ENCODE data around the gene GABRR1.

Gene GABRR1

DNA sequence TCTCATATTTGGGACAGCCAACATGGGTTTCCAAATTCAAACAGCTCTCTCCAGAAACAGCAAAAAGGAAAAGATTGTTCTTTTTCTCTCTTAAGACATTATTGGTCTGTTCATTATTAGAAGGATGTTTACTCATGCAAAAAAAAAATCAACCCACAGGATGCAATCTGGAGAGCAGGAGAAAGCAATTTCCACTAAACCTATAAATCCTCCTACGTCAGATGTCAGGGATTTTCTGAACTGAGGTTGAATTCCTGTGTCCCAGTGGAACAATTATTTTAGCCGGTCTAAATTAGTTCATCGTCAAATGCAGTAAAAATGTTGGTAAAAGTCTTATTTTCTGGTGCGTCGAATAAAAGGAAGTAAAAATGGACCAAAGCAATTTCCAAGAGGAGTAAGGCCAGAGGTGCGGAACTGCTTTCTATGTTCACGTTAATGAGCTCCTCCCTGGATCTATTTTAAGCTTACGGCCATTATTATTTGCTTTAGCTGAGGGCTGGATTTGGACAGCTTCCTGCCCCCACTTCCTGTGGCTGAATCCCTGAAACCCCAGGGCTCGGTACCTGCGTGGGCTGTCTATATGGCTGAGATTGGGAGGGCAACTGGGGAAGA is at the start of gene GABRR1:
TSS of gene GABRR1 (minus strand) at position 60 of the 612 bp plus-strand sequence. CDS start at position 24, 36 bp downstream.
- in situ Hi-C loops (cut with HindIII; ENCODE audit: low sequenced_read_pairs): no loop called here

DNA sequence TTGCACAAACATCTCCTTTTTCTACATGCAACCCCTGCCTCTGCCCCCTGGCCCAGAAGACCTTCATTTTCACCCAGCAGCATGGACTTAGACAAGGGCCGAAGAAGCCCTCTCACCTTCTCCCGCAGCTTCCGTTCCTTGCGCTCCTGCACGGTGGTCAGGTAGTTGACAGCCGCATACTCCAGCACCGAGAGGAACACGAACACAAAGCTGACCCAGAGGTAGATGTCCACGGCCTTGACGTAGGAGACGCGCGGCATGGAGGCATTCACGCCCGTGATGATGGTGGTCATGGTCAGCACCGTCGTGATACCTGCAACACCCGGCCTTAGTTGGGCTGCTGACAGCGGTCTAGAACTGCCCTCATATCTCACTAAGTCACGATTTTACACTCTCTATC is 47.1 kb upstream of the GABRR1 start:
- in situ Hi-C loops (cut with HindIII; ENCODE audit: low sequenced_read_pairs): no loop called here

DNA sequence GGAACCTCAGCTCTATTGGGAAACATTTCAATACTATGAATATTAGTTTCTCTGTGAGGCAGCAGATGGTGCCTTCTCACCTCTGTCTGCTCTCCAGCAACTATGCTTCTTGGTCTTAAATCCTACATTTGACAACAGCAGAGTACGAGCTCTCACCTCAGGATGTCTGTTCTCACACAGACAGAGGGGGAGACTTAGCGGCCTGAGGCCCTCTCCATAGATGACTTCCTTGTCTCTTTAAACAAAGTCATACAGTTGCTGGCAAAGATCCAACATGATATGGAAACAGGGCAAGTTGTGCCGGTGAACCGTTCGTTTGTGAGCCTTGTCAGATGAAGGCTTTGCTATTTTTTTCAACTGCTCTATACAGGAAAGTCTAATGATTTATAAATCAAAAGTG is 43.7 kb upstream of the GABRR1 start:
- in situ Hi-C loops (cut with HindIII; ENCODE audit: low sequenced_read_pairs): no loop called here

DNA sequence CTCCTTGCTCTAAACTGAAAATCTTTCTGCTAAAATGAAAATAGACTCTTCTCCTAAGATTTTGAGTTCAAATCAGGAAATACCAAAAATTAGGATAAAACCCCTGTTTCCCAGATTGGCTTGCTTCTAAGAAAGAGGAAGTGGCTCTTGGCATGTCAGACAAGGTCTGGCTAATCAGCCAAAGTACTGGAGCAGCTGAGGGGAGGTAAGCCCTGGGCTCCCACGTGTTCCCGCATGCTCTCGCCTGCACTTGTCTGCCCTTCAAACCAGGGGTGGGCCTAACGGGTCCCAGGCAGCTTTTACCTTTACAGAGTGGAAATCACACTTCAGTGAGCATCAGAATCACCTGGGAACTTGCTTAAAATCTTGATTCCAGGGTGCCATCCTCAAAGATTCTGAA is 43.2 kb upstream of the GABRR1 start:
- in situ Hi-C loops (cut with HindIII; ENCODE audit: low sequenced_read_pairs): no loop called here

DNA sequence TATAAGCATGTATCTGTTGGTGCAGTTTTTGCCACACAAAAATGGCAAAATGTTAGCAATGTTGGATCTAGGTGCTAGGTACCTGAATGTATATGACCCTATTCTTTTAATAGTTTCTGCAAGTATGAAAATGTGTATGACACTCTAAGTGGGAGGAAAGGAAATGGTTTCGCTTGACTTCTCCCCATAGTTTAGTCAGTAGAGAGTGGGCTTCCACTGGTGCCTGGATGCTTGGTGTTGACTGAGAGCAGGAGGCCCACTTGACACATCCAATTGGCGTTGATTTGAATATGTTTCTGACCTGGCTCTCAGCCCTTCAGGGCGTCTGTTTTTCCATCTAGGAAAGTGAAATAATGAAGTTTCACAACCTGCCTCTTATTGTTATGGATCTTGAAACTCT is 41.8 kb upstream of the GABRR1 start:
- in situ Hi-C loops (cut with HindIII; ENCODE audit: low sequenced_read_pairs): loop anchor here (5.0 kb wide), 2 partner anchors 57 to 103 kb away; no protein-coding TSS in a partner anchor

DNA sequence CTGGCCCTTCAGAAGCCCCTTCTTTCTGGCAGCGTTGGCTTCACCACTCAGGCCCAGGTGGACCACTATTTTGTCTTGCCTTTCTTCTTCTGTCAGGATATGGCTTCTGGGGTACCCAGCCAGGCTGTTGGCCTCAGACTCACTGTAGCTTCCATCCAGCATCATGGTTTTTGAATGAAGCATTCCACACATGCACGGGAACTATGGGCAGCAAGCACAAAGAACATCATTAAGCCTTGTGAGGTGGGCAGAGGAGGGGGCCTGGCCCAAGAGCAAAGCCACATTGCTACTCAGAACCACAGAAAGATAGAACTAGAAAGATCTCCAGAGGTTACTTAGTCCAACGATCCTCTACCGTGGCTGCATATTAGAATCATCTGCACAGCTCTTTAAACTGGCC is 40.6 kb upstream of the GABRR1 start:
- in situ Hi-C loops (cut with HindIII; ENCODE audit: low sequenced_read_pairs): loop anchor here (5.0 kb wide), 2 partner anchors 55 to 105 kb away; no protein-coding TSS in a partner anchor

DNA sequence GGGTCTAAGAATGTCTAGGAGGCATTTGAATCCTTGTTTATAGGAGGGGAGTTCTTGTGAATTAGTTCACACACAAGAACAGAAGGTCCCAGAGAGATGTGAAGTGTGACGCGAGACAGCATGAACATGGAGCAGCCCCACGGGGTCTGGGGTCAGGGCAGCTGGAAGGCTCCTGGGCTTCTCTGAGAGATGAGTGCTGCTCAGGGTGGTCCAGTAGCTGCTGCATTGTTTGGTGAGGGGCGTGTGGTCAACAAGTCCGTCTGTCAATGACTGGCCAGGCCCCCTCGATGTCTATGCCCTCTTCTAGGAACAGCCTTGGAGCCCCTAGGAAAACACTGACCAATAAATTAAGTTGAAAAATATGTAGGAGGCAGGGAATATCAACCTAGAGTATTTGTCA is 40.2 kb upstream of the GABRR1 start:
- in situ Hi-C loops (cut with HindIII; ENCODE audit: low sequenced_read_pairs): loop anchor here (5.0 kb wide), 2 partner anchors 55 to 105 kb away; no protein-coding TSS in a partner anchor

DNA sequence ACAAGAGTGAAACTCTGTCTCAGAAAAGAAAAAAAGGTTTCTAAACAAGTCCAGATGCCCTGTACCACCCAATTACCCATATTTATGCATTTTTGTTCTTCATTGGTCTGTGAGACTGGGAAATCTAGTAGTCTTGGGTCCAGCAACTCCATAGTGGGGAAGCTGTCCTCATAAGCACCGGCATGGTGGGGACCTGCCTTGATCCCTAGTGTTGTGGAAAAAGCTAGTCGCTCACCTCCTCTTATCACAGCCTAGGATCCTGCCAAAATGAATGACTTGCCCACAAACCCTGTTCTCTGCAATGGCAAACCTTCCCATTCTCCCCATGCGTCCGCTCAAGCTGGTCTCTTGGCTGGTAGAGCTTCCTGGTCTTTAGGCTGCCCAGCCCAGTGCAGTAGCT is 38.3 kb upstream of the GABRR1 start:
- in situ Hi-C loops (cut with HindIII; ENCODE audit: low sequenced_read_pairs): loop anchor here (5.0 kb wide), 2 partner anchors 53 to 107 kb away; no protein-coding TSS in a partner anchor

DNA sequence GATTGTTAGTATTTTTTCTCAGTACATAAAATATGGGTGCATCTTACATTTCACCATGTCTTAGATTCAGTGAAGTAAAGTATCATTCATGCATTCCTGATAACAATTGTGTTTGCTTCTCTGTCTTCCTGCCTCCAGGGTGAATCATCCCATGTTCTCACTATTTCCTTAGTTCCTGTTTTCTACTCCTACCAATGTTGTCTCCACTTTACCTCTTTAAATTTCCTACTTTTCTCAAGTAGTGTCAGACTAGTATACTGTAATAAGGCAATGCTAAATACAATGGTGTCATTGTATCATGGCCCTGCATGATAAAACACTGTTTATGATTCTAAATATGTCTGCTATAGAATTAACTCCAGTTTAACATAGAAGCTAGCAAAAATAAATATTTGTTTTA is 37.4 kb upstream of the GABRR1 start:
- in situ Hi-C loops (cut with HindIII; ENCODE audit: low sequenced_read_pairs): no loop called here

DNA sequence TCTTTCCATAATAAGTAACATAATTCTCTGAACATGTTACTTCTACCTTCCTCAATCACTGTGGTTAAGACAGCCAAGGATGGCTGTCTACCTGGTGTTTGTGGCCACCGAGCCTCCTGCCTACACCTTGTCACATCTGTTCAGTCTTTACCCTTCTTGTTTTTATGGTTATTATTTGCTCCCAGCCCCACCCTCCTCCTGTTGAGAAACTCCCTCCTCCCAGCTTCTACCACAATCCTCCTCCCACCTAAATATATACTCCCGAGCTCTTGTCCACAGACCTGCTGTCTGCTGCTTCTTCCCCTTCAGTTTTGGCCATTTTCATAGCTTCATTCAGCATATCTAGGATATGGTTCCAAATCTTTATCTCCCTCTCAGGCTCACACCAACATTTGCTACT is 35.7 kb upstream of the GABRR1 start:
- in situ Hi-C loops (cut with HindIII; ENCODE audit: low sequenced_read_pairs): no loop called here

DNA sequence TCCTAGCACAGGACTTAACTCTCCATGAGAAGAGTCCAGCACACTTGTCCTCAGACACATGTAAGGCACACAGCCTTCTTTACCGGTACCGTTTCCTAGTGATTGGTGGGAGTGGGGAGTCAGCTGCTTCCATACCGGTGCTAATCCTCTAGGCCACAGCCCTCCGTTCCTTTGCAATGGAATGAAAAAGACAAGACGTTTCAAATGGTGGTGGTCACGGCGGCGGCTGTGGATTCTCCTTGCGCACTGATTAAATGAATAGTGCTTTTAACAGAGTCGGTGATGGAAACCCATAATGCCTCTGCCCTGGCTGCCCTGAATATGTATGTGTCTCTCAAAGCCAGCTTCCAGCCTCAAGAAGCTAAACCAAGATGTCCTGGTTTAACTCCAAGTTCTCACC is 34.8 kb upstream of the GABRR1 start:
- in situ Hi-C loops (cut with HindIII; ENCODE audit: low sequenced_read_pairs): no loop called here

DNA sequence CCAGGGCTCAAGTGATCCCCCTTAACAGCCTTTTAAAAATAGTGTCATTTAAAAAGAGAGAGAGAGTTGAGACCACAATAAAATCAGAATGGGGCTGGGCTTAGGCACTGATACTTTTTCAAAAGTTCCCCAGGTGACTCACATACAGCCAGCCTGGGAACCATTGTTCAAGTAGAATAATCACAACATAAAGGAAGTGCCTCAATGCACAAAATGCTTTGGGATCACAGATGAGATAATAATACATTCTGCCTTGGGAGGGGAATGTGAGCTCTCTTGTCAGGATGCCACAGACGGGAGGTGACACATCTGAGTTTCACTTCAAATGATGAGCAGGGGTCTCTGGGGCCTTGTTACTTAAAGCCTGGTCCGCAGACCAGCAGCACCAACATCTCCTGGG is 34.0 kb upstream of the GABRR1 start:
- in situ Hi-C loops (cut with HindIII; ENCODE audit: low sequenced_read_pairs): no loop called here

DNA sequence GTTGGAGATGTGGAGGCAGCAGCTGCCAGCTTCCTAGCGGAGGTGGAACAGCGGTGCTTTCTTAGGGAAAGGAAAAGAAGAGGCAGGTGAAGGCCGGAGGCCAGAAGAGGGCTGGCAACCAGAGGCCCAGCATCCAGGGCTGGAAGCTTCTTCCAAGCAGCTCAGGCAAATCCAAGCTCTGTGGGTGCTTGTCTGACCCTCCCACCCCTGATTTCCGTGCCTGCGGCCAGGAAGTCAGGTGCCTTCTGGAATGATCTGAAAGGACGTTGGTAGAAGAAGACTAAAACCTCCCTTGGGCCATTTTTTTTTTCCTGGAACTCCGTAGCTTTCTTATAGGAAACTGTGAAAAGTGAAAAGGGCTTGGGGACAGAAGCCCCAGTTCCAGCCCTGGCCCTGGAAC is 33.1 kb upstream of the GABRR1 start:
- in situ Hi-C loops (cut with HindIII; ENCODE audit: low sequenced_read_pairs): no loop called here

DNA sequence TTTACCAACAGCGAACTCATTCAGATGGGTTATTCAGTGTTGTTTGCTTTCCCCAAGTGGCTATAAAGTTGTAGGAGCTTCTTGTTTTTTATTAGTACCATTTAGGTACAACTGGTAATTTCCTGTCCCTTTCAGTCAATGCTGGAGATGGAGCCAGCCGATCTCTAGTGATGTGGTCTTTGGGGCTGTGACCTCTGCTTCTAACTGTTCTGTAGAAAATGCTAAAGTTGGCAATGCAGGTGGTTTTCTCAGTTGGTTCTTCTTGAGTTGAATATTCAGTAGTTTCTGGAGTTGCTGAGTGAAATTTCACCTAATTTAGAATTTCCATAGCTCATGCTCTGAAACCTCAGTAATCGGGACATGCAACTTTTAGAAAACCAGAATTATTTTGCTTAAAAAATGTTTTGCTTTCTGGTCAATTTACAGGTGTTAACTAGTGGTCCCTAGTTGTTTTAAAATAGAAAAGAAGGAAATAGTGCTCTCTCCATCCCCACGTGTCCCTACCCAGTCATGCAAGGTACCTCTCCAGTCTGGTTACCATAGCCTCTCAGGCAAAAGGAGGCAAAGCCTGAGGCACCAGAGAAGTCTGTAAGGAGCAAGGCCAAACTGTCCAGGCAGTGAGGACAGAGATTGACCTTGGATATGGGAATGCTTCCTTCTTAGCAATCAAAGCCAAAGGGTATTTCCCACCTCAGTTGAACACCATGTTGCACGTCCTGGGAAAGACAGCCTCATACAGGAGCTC is 27.3 kb upstream of the GABRR1 start:
- in situ Hi-C loops (cut with HindIII; ENCODE audit: low sequenced_read_pairs): loop anchor here (25.0 kb wide), 1 partner anchor 257 kb away; no protein-coding TSS in a partner anchor

DNA sequence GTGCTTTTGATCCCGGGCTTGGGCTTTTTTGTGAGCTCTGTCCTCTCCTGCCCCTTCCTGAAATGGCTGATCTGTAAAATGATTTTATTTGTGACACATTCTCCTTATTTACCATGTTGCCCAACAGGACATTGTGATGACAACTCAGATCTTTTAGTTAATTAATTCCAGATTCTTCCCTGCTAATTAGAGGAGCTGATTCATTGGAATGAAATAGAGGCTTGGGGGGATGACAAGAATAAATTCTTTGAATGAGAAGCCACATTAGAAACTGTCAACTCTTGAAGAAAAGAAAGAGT is 26.1 kb upstream of the GABRR1 start:
- in situ Hi-C loops (cut with HindIII; ENCODE audit: low sequenced_read_pairs): loop anchor here (25.0 kb wide), 1 partner anchor 256 kb away; no protein-coding TSS in a partner anchor

DNA sequence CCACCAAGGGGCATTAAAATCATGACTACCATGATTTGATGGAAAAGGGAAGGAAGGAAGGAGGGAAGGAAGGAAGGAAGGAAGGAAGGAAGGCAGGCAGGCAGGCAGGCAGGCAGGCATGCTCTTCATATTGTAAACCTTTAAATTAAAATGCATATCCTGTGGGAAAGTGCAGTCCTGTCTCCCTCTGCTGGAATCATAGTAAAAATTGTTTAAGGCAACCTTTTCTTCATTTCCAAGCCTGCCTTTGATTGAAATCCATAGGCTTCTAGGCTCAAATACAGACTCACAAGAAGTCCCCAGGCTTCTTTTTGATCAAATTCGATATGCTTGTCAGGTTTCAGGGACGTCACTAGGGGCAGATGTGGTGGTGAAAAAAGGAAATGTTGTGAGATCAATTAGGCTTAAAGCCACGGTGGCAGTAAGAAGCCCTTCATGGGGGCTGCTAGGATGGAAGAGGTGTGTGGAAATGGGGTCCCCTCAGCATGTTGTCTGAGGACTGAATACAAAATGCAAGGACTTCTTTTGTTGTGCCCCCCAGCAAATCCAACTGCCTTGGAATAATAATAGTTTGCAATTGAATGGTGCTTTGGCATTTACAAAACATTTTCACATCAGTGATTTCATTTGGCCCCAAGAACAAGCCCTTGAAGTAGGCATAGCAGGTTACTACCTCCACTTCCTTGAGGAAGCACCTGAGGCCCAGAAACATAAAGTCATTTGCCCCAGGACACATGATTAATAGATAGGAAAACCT is 25.6 kb upstream of the GABRR1 start:
- in situ Hi-C loops (cut with HindIII; ENCODE audit: low sequenced_read_pairs): loop anchor here (25.0 kb wide), 1 partner anchor 255 kb away; no protein-coding TSS in a partner anchor

DNA sequence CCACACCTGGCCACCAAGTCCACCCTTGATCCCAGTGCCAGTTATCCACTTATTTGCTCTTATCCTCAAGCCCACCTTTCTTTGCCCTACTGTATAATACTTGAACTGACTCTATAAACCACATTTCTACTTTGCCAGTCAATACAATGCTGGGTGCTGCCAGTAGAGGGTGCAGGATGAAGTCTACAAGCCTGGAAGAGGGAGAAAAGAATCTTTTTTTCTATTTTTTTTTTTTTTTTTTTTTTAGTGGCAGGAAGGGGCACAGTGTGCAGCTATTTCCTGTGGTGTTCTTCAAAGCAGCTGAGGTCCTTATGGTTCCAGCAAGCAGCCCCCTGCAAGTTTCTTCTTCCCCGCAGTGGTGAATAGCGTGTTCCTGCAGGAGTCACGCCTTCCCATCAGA is 22.2 kb upstream of the GABRR1 start:
- in situ Hi-C loops (cut with HindIII; ENCODE audit: low sequenced_read_pairs): loop anchor here (25.0 kb wide), 1 partner anchor 252 kb away; no protein-coding TSS in a partner anchor

DNA sequence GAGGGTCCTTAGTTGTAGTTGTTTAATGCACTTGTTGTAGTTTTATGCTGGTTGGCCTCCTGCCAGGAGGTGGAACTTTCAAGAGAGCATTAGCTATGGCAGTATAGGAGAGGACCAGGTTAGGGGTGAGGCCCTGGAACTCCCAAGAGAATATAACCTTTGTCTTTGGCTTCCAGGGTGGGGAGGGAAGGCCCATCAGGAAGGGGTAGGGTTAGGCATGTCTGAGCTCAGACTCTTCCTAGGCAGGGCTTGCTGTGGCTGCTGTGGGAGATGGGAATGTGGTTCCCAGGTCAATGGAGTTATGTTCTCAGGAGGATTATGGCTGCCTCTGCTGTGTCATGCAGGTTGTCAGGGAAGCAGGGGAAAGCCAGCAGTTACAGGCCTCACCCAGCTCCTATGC is 20.0 kb upstream of the GABRR1 start:
- in situ Hi-C loops (cut with HindIII; ENCODE audit: low sequenced_read_pairs): loop anchor here (25.0 kb wide), 1 partner anchor 250 kb away; no protein-coding TSS in a partner anchor

DNA sequence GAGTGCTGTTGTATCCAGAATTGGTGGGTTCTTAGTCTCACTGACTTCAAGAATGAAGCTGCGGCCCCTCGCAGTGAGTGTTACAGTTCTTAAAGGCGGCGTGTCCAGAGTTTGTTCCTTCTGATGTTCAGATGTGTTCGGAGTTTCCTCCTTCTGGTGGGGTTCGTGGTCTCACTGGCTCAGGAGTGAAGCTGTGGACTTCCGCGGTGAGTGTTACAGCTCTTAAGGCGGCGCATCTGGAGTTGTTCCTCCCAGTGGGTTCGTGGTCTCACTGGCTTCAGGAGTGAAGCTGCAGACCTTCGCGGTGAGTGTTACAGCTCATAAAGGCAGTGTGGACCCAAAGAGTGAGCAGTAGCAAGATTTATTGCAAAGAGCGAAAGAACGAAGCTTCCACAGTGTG is 16.4 kb upstream of the GABRR1 start:
- in situ Hi-C loops (cut with HindIII; ENCODE audit: low sequenced_read_pairs): loop anchor here (25.0 kb wide), 1 partner anchor 246 kb away; no protein-coding TSS in a partner anchor

DNA sequence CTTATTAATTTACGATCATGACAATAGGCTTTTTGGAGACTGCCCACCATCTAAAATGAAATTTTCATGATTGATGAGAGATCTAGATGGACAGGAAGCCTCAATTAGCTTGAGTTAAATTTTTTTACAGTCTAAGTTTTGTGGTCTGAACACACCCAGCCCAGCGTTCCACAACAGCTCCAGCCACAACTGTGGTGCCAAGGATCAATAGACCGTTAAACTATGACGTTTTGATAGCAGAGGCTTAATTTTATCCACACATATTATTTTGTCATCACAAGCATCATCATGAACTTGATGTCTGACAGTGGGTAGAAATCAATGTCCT is 5.5 kb upstream of the GABRR1 start:
- in situ Hi-C loops (cut with HindIII; ENCODE audit: low sequenced_read_pairs): no loop called here

DNA sequence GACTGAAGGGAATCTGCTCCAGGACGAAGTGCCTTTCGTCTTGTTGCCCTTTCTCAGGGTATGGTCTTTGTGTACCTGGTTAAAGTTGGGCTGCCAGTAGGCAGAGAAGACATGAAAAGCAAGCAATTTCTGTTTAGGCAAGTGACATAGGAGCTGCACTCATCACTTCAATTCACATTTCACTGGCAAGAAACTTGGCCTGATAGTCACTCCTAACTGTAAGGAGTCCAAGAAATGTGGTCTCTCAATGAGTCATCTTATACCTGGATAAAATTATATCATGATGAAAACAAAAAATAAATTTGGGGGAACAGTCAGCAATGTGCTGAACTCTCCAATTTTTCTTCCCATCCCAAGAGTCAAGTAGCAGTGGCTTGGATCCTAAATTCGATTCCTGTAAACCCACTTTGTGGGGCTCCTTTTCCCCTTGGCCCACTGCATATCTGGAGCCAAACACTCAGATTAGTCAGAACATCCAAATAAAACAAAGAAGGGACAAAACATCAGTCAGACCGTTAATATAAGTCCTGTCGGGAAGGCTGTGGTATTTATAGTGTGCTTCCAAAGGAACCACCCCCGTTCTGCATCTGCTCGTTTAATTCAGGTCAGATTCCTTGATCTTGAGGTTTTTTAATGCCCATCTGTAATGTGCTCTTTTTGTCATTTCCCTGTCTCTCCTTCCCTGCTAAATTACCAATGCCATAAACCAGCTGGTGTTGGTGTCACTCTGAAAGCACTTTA is 5.0 kb upstream of the GABRR1 start:
- in situ Hi-C loops (cut with HindIII; ENCODE audit: low sequenced_read_pairs): no loop called here

Data from endothelial cell of hepatic sinusoid (primary cell).